Measurements from ENCODE around the gene MEIOC.
"Not testable (repeated sequence)": the region's sequence is repeated elsewhere in the genome, so short reads cannot be mapped to it uniquely, and the experiment has no call there.

The MEIOC gene

GRCh38 chr17:44646280-44646679 lies 10.0 kb upstream of the MEIOC start:
- DNase-seq (ENCODE audit: low read depth in 1 of 2, low spot score in 1 of 2): no peak

- DNase-seq (ENCODE audit: low read depth in 1 of 2, low spot score in 1 of 2): no peak
These were observed 8.5 kb upstream of the MEIOC start for GRCh38 chr17:44647736-44648135.

GRCh38 chr17:44648963-44649362 lies 7.3 kb upstream of the MEIOC start:
- no peak for DNase-seq (ENCODE audit: low read depth in 1 of 2, low spot score in 1 of 2)

GRCh38 chr17:44651228-44651627 lies 5.0 kb upstream of the MEIOC start:
- DNase-seq (ENCODE audit: low read depth in 1 of 2, low spot score in 1 of 2): no peak

- DNase-seq (ENCODE audit: low read depth in 1 of 2, low spot score in 1 of 2): no peak
These were observed 3.5 kb upstream of the MEIOC start for GRCh38 chr17:44652727-44653126.

- DNase-seq (ENCODE audit: low read depth in 1 of 2, low spot score in 1 of 2): no peak
These were observed 2.9 kb upstream of the MEIOC start for GRCh38 chr17:44653384-44653783.

- DNase-seq (ENCODE audit: low read depth in 1 of 2, low spot score in 1 of 2): no peak
These were observed 2.3 kb upstream of the MEIOC start for GRCh38 chr17:44653954-44654353.

- no peak for DNase-seq (ENCODE audit: low read depth in 1 of 2, low spot score in 1 of 2)
These were observed 5.6 kb downstream of the MEIOC start for GRCh38 chr17:44661835-44662234.

GRCh38 chr17:44663095-44663494 lies 6.8 kb downstream of the MEIOC start:
- DNase-seq (ENCODE audit: low read depth in 1 of 2, low spot score in 1 of 2): no peak

- no peak for DNase-seq (ENCODE audit: low read depth in 1 of 2, low spot score in 1 of 2)
These were observed 8.6 kb downstream of the MEIOC start for GRCh38 chr17:44664867-44665266.

- DNase-seq (ENCODE audit: low read depth in 1 of 2, low spot score in 1 of 2): no peak
These were observed 9.7 kb downstream of the MEIOC start for GRCh38 chr17:44666006-44666405.

GRCh38 chr17:44672479-44673093 lies 16.3 kb downstream of the MEIOC start:
- DNase-seq (ENCODE audit: low read depth in 1 of 2, low spot score in 1 of 2): no peak

GRCh38 chr17:44673893-44674292 lies 17.6 kb downstream of the MEIOC start:
- DNase-seq (ENCODE audit: low read depth in 1 of 2, low spot score in 1 of 2): no peak

GRCh38 chr17:44677136-44677535 lies 20.9 kb downstream of the MEIOC start:
- DNase-seq (ENCODE audit: low read depth in 1 of 2, low spot score in 1 of 2): no peak

- DNase-seq (ENCODE audit: low read depth in 1 of 2, low spot score in 1 of 2): not testable (repeated sequence)
These were observed 27.0 kb downstream of the MEIOC start for GRCh38 chr17:44683303-44683702.

GRCh38 chr17:44687756-44688155 lies 31.5 kb downstream of the MEIOC start:
- DNase-seq (ENCODE audit: low read depth in 1 of 2, low spot score in 1 of 2): no peak

- DNase-seq (ENCODE audit: low read depth in 1 of 2, low spot score in 1 of 2): no peak
These were observed 31.9 kb downstream of the MEIOC start for GRCh38 chr17:44688200-44688599.

- no peak for DNase-seq (ENCODE audit: low read depth in 1 of 2, low spot score in 1 of 2)
These were observed 32.6 kb downstream of the MEIOC start for GRCh38 chr17:44688675-44689476.

GRCh38 chr17:44689477-44690217 lies 33.4 kb downstream of the MEIOC start, which contains the start of gene CCDC43:
Gene CCDC43 (minus strand): TSS chr17:44689776. CDS start chr17:44689753, 23 bp downstream.
- peak; percentile 86 to 88 for DNase-seq (ENCODE audit: low read depth in 1 of 2, low spot score in 1 of 2)

- not testable (repeated sequence) for DNase-seq (ENCODE audit: low read depth in 1 of 2, low spot score in 1 of 2)
These were observed 34.6 kb downstream of the MEIOC start for GRCh38 chr17:44690746-44691306.

- DNase-seq (ENCODE audit: low read depth in 1 of 2, low spot score in 1 of 2): no peak
These were observed 37.3 kb downstream of the MEIOC start for GRCh38 chr17:44693609-44694008.

- DNase-seq (ENCODE audit: low read depth in 1 of 2, low spot score in 1 of 2): not testable (repeated sequence)
These were observed 44.0 kb downstream of the MEIOC start for GRCh38 chr17:44700288-44700687.

Data from stimulated activated CD4-positive, alpha-beta T cell treated with anti-CD3 and anti-CD28 coated beads, Interleukin-15, amount 100 ng/mL, for 1 hour (primary cell).